Activated T-cell treated with anti-CD3 and anti-CD28 coated beads, Interleukin-2, amount 50 U/mL, for 4 hours (primary cell): Measurements from ENCODE around the gene POLE. TPM values are rescaled to one million over a fixed set of nuclear protein-coding genes. Genes with fewer than 3 reads are reported as not detected.

Experiments used
- ATAC-seq, 2 donors: fragments of 200-7000 bp; cut with Tn5 transposase; one replicate each; pipeline ENCODE4 v1.10.0; 2021
- DNase-seq: peaks from one replicate; pipeline ENCODE4 v3.0.0-alpha.2; 2020
- H3K27me3 Mint-ChIP-seq: one replicate; pipeline ENCODE4 v1.8.0; 2021; ENCODE audit warnings: low read depth, mixed read lengths
- H3K36me3 Mint-ChIP-seq: one replicate; pipeline ENCODE4 v1.8.0; 2022; ENCODE audit warnings: mixed read lengths; ENCODE audit not compliant: insufficient read depth
- H3K4me1 Mint-ChIP-seq: one replicate; pipeline ENCODE4 v1.8.0; 2021; ENCODE audit warnings: low read depth, mixed read lengths
- H3K4me3 Mint-ChIP-seq: one replicate; pipeline ENCODE4 v1.8.0; 2021; ENCODE audit warnings: mild to moderate bottlenecking, moderate library complexity, mixed read lengths
- H3K9me3 Mint-ChIP-seq: one replicate; pipeline ENCODE4 v1.8.0; 2021; ENCODE audit warnings: mixed read lengths
- total RNA-seq, 3 donors: library from RNA; stranded (reverse); gene quantifications; one replicate each; pipeline ENCODE4 v1.2.1, GENCODE V29; 2021

The POLE gene
- total RNA-seq, 3 donors from 2014 or later = 98.4 to 110 (median 101) TPM

DNA sequence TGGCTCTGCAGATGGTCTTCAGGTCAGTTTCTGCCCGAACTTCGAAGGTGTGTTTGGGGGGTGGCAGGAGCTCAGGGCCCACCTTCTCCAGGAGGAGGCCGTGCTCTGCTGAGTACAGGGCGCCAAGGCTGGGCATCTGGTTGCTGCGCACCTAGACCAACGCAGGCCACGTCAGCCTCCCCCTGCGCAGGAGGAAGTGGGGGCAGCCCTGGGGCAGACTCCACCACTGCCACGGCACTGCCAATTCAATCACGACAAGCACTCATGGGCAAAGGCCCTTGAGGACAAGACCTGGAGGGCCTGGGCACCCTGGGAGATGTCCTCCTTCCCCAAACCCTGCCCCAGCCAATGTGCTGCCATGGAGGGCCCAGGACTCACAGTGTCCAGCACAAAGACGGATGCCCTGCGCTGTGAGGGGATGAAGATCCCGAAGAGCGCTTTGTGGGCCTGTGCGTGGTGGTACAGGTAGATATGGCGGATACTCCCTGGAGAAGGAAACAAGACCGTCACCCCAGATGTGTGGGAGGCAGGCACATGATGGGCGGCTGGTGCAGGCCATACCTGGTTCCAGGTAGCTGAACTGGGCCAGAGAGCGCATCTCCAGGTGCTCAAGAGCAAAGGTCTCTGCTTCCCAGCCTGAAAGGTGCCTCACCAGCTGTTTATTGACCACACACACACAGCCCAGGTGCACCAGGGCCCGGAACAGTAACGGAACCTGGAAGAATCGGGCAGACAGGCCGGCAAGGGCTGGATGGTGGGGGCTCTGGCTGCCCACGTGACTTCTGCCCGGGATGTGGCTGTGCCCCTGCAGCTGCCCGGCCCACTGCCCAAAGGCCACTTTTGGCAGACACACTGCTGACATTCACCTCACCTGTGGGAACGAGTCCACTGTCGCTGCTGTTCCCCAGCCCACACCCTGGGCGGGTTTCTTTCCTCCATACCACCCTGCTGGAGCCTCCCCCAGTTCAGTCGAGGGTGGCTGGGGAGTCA lies 44.0 kb downstream of the POLE start:
- H3K9me3 Mint-ChIP-seq = no peaks in the 10 kb centered on the region
- no peak overlapping the region for H3K4me3 Mint-ChIP-seq
- H3K36me3 Mint-ChIP-seq = peaks cover 27% of the 10 kb centered on the region
- no peaks in the 10 kb centered on the region for H3K4me1 Mint-ChIP-seq
- no peaks in the 10 kb centered on the region for H3K27me3 Mint-ChIP-seq
- DNase-seq (no peak), ATAC-seq (no peak)

- no peaks in the 10 kb centered on the region for H3K9me3 Mint-ChIP-seq
- ATAC-seq (no peak), DNase-seq (no peak)
- H3K27me3 Mint-ChIP-seq = no peaks in the 10 kb centered on the region
- H3K4me3 Mint-ChIP-seq = no peak overlapping the region
- H3K36me3 Mint-ChIP-seq = peaks cover 30% of the 10 kb centered on the region
- H3K4me1 Mint-ChIP-seq = no peaks in the 10 kb centered on the region
Measured at GRCh38 chr12:132641811-132642650, 45.1 kb downstream of the POLE start.

DNA sequence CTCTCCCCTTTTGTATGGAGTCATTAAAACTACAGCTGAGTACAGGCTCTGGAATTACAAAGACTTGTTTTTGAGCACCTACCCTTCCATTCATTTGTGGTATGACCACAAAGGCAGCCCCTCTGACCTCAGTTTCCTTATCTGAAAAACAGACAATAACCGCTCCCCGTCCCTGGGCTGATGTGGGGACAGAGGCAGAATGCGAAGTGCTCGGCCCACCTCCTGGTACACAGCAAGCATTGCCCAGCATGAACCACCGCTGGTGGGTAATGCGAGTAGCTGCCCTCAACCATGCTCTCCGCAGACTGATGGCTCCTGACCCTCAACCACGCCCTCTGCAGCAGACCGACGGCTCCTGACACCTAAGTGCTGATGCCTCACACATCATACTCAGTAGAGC lies 46.2 kb downstream of the POLE start:
- no peak overlapping the region for H3K4me3 Mint-ChIP-seq

GRCh38 chr12:132639956-132640520 lies 47.1 kb downstream of the POLE start:
- Mint-ChIP-seq H3K27me3 (no peaks in the 10 kb centered on the region), H3K9me3 (no peaks in the 10 kb centered on the region), H3K36me3 (peaks cover 29% of the 10 kb centered on the region), H3K4me1 (no peaks in the 10 kb centered on the region), H3K4me3 (no peak overlapping the region)
- ATAC-seq (no peak), DNase-seq (no peak)

More for the DNA sequence above, 46.2 kb downstream of the POLE start:
- no peak for ATAC-seq
- no peak for DNase-seq
- Mint-ChIP-seq H3K36me3 (peaks cover 27% of the 10 kb centered on the region), H3K27me3 (no peaks in the 10 kb centered on the region), H3K9me3 (no peaks in the 10 kb centered on the region), H3K4me1 (no peaks in the 10 kb centered on the region)

GRCh38 chr12:132638541-132639408 lies 48.4 kb downstream of the POLE start:
- Mint-ChIP-seq H3K4me3 (no peak overlapping the region), H3K9me3 (no peaks in the 10 kb centered on the region), H3K27me3 (no peaks in the 10 kb centered on the region), H3K36me3 (peaks cover 33% of the 10 kb centered on the region), H3K4me1 (no peaks in the 10 kb centered on the region)
- ATAC-seq (no peak), DNase-seq (no peak)

DNA sequence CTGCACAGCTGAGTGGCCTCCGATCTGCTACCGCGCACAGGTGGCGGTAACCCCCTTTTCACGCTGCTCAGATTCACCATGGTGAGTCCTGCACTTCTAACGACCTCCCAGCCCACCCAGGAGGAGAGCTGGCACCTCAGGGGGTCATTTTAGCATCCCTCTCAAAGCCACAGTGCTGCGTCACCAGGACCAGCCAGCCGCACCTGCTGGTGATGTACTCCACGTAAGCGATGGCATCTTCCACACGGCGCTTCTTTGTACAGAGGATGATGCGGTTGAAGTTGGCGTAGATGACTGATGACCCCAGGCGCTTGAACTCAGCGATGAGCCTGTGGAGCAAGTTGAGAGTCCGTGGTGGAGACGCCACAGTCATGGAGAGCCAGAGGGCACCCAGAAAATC lies 49.3 kb downstream of the POLE start:
- Mint-ChIP-seq H3K4me3 (no peak overlapping the region), H3K4me1 (no peaks in the 10 kb centered on the region), H3K36me3 (peaks cover 32% of the 10 kb centered on the region), H3K9me3 (no peaks in the 10 kb centered on the region), H3K27me3 (no peaks in the 10 kb centered on the region)
- DNase-seq (no peak), ATAC-seq (no peak)

DNA sequence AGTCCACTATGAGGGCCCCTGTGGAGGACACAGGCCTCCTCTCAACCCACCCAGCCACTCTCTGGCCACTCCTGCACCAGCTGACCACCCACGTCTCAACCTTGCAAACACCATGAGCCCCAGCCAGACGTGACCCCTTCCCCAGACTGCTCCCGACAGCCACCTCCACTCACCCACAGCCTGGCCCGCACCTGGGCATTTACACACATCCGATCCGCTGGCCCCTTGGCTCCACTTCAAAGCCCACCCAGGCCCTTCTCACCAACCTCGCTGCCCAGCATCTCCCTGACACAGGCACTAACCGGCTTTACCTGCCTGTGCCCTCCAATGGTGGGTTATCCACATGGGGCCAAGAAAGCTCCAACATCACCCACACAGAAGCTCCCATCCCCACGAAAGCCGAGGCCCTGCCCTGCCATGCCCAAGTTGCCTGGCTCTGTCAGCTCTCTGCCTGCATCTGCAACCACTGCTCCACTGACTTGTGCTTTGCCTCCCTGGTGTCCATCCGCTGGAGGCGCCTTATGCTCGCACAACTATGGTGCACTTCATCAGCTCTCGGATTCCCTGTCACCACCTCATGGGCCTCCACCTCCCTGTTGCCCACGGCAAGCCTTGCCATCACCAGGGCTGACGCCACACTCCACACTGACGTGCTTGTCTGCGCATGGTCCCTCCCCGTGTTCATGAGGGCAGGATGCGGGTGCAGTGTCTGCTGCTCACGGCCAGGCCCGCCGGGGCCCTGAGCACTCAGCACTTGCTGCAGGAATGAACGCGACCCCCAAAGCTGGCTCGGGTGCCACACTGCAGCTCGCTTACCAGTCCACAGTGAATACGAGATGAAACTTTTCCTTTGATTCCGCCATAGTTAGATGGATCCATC lies 51.8 kb downstream of the POLE start:
- Mint-ChIP-seq H3K36me3 (peaks cover 40% of the 10 kb centered on the region), H3K4me3 (no peak overlapping the region), H3K4me1 (no peaks in the 10 kb centered on the region), H3K27me3 (no peaks in the 10 kb centered on the region), H3K9me3 (no peaks in the 10 kb centered on the region)
- ATAC-seq = no peak
- DNase-seq = no peak

- H3K4me1 Mint-ChIP-seq = no peaks in the 10 kb centered on the region
- no peak for ATAC-seq
- H3K27me3 Mint-ChIP-seq = no peaks in the 10 kb centered on the region
- peaks cover 47% of the 10 kb centered on the region for H3K36me3 Mint-ChIP-seq
- H3K4me3 Mint-ChIP-seq = no peak overlapping the region
- DNase-seq = no peak
- no peaks in the 10 kb centered on the region for H3K9me3 Mint-ChIP-seq
Measured at GRCh38 chr12:132634411-132634990, 52.6 kb downstream of the POLE start.

- no peak for DNase-seq
- Mint-ChIP-seq H3K27me3 (no peaks in the 10 kb centered on the region), H3K36me3 (peaks cover 52% of the 10 kb centered on the region), H3K4me1 (no peaks in the 10 kb centered on the region), H3K9me3 (no peaks in the 10 kb centered on the region), H3K4me3 (no peak overlapping the region)
- ATAC-seq = no peak
Measured at GRCh38 chr12:132633901-132634300, 53.2 kb downstream of the POLE start.

- Mint-ChIP-seq H3K36me3 (peaks cover 53% of the 10 kb centered on the region), H3K27me3 (no peaks in the 10 kb centered on the region), H3K4me1 (no peaks in the 10 kb centered on the region), H3K9me3 (no peaks in the 10 kb centered on the region), H3K4me3 (no peak overlapping the region)
- ATAC-seq = no peak
- no peak for DNase-seq
Measured at GRCh38 chr12:132633398-132633797, 53.7 kb downstream of the POLE start.

- no peak for ATAC-seq
- Mint-ChIP-seq H3K27me3 (no peaks in the 10 kb centered on the region), H3K9me3 (no peaks in the 10 kb centered on the region), H3K4me1 (no peaks in the 10 kb centered on the region), H3K4me3 (no peak overlapping the region), H3K36me3 (peaks cover 47% of the 10 kb centered on the region)
- DNase-seq = no peak
Measured at GRCh38 chr12:132632521-132633228, 54.5 kb downstream of the POLE start.

GRCh38 chr12:132631666-132632065 lies 55.5 kb downstream of the POLE start:
- H3K36me3 Mint-ChIP-seq = peaks cover 41% of the 10 kb centered on the region
- H3K4me3 Mint-ChIP-seq = no peak overlapping the region
- no peaks in the 10 kb centered on the region for H3K27me3 Mint-ChIP-seq
- DNase-seq = no peak
- no peak for ATAC-seq
- H3K9me3 Mint-ChIP-seq = no peaks in the 10 kb centered on the region
- no peaks in the 10 kb centered on the region for H3K4me1 Mint-ChIP-seq
